ENCODE results near the gene KRTAP2-1.
"Not testable (repeated sequence)": the region's sequence is repeated elsewhere in the genome, so short reads cannot be mapped to it uniquely, and the experiment has no call there.

DNA sequence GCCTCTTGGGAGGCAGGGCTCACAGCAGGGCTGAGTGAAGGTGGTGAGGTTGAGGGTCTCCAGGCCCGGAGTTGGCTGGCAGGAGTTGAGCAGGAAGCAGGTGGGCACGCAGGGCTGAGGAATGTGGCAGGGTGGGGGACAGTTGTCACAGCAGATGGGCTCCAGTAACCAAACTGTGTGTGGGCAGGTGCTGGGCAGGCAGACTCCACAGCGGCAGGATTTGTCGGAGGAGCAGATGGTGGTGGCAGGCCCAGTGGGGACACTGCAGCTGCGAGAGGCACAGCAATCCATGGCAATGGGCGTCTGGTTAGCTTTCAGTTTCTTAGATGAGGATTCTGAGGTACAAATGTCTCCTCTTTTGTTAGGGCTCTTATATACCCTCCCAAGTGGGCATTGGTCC, 47.6 kb downstream of the KRTAP2-1 start, which contains the start of gene KRTAP3-2:
- TF ChIP-seq TEAD4 (IDR thresholded peaks at IDR 0.05); ZBTB7A (IDR thresholded peaks at IDR 0.05; ENCODE audit: low read depth); EP300 (IDR thresholded peaks at IDR 0.05; ENCODE audit: borderline replicate concordance); YY1 (IDR thresholded peaks at IDR 0.05; ENCODE audit: low read depth); RAD21 (IDR thresholded peaks at IDR 0.05; ENCODE audit: low read depth); CEBPB (IDR thresholded peaks at IDR 0.05): not testable (repeated sequence)
- TF ChIP-seq, protein P1, sequence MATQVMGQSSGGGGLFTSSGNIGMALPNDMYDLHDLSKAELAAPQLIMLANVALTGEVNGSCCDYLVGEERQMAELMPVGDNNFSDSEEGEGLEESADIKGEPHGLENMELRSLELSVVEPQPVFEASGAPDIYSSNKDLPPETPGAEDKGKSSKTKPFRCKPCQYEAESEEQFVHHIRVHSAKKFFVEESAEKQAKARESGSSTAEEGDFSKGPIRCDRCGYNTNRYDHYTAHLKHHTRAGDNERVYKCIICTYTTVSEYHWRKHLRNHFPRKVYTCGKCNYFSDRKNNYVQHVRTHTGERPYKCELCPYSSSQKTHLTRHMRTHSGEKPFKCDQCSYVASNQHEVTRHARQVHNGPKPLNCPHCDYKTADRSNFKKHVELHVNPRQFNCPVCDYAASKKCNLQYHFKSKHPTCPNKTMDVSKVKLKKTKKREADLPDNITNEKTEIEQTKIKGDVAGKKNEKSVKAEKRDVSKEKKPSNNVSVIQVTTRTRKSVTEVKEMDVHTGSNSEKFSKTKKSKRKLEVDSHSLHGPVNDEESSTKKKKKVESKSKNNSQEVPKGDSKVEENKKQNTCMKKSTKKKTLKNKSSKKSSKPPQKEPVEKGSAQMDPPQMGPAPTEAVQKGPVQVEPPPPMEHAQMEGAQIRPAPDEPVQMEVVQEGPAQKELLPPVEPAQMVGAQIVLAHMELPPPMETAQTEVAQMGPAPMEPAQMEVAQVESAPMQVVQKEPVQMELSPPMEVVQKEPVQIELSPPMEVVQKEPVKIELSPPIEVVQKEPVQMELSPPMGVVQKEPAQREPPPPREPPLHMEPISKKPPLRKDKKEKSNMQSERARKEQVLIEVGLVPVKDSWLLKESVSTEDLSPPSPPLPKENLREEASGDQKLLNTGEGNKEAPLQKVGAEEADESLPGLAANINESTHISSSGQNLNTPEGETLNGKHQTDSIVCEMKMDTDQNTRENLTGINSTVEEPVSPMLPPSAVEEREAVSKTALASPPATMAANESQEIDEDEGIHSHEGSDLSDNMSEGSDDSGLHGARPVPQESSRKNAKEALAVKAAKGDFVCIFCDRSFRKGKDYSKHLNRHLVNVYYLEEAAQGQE (IDR thresholded peaks at IDR 0.05; ENCODE audit: low read depth): not testable (repeated sequence)
- TF ChIP-seq, protein P2, sequence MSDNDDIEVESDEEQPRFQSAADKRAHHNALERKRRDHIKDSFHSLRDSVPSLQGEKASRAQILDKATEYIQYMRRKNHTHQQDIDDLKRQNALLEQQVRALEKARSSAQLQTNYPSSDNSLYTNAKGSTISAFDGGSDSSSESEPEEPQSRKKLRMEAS (IDR thresholded peaks at IDR 0.05): not testable (repeated sequence)
- TF ChIP-seq, protein P3, sequence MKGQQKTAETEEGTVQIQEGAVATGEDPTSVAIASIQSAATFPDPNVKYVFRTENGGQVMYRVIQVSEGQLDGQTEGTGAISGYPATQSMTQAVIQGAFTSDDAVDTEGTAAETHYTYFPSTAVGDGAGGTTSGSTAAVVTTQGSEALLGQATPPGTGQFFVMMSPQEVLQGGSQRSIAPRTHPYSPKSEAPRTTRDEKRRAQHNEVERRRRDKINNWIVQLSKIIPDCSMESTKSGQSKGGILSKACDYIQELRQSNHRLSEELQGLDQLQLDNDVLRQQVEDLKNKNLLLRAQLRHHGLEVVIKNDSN (IDR thresholded peaks at IDR 0.05): not testable (repeated sequence)

Measured in Ishikawa (cell line).